ENCODE results near the gene JAM3.

The JAM3 gene

GRCh38 chr11:134142536-134142935 is 73.7 kb downstream of the JAM3 start:
- in situ Hi-C loops (cut with MboI; ENCODE audit: low sequenced_read_pairs) = no loop called here

- in situ Hi-C loops (cut with MboI; ENCODE audit: low sequenced_read_pairs) = no loop called here
Observed at GRCh38 chr11:134143801-134144200, 74.9 kb downstream of the JAM3 start.

GRCh38 chr11:134144744-134145143 is 75.9 kb downstream of the JAM3 start:
- in situ Hi-C loops (cut with MboI; ENCODE audit: low sequenced_read_pairs) = no loop called here

GRCh38 chr11:134145715-134146114 is 76.8 kb downstream of the JAM3 start:
- in situ Hi-C loops (cut with MboI; ENCODE audit: low sequenced_read_pairs) = no loop called here

GRCh38 chr11:134146598-134146997 is 77.7 kb downstream of the JAM3 start:
- in situ Hi-C loops (cut with MboI; ENCODE audit: low sequenced_read_pairs) = no loop called here

GRCh38 chr11:134149371-134149770 is 80.5 kb downstream of the JAM3 start:
- in situ Hi-C loops (cut with MboI; ENCODE audit: low sequenced_read_pairs) = no loop called here

- in situ Hi-C loops (cut with MboI; ENCODE audit: low sequenced_read_pairs) = no loop called here
Observed at GRCh38 chr11:134150195-134150903, 81.5 kb downstream of the JAM3 start.

- in situ Hi-C loops (cut with MboI; ENCODE audit: low sequenced_read_pairs) = no loop called here
Observed at GRCh38 chr11:134151083-134151747, 82.3 kb downstream of the JAM3 start.

- in situ Hi-C loops (cut with MboI; ENCODE audit: low sequenced_read_pairs) = no loop called here
Observed at GRCh38 chr11:134152696-134153095, 83.8 kb downstream of the JAM3 start.

GRCh38 chr11:134153147-134153905 is 84.5 kb downstream of the JAM3 start:
- in situ Hi-C loops (cut with MboI; ENCODE audit: low sequenced_read_pairs) = no loop called here

GRCh38 chr11:134154441-134154840 is 85.6 kb downstream of the JAM3 start:
- in situ Hi-C loops (cut with MboI; ENCODE audit: low sequenced_read_pairs) = no loop called here

- in situ Hi-C loops (cut with MboI; ENCODE audit: low sequenced_read_pairs) = no loop called here
Observed at GRCh38 chr11:134155456-134155855, 86.6 kb downstream of the JAM3 start.

- in situ Hi-C loops (cut with MboI; ENCODE audit: low sequenced_read_pairs) = no loop called here
Observed at GRCh38 chr11:134155946-134156865, 87.3 kb downstream of the JAM3 start.

GRCh38 chr11:134157451-134157850 is 88.6 kb downstream of the JAM3 start:
- in situ Hi-C loops (cut with MboI; ENCODE audit: low sequenced_read_pairs) = no loop called here

GRCh38 chr11:134158023-134158422 is 89.2 kb downstream of the JAM3 start:
- in situ Hi-C loops (cut with MboI; ENCODE audit: low sequenced_read_pairs) = no loop called here

- in situ Hi-C loops (cut with MboI; ENCODE audit: low sequenced_read_pairs) = no loop called here
Observed at GRCh38 chr11:134159652-134160051, 90.8 kb downstream of the JAM3 start.

GRCh38 chr11:134164490-134165370 is 95.9 kb downstream of the JAM3 start:
- in situ Hi-C loops (cut with MboI; ENCODE audit: low sequenced_read_pairs) = no loop called here

GRCh38 chr11:134170177-134170918 is 101.5 kb downstream of the JAM3 start:
- in situ Hi-C loops (cut with MboI; ENCODE audit: low sequenced_read_pairs) = no loop called here

GRCh38 chr11:134170919-134171281 is 102.0 kb downstream of the JAM3 start:
- in situ Hi-C loops (cut with MboI; ENCODE audit: low sequenced_read_pairs) = no loop called here
